Astrocyte (in vitro differentiated cells and primary cell): ENCODE data around the gene CTAGE15.
"Not testable (repeated sequence)": the region's sequence is repeated elsewhere in the genome, so short reads cannot be mapped to it uniquely, and the experiment has no call there.

Source experiments
- EZH2 ChIP-seq: IDR thresholded peaks from 2 replicates; pipeline ENCODE4 v1.6.1; 2012; ENCODE audit warnings: mild to moderate bottlenecking, low read length, inconsistent platforms; ENCODE audit not compliant: insufficient read depth
- TF ChIP-seq, protein P1 (sequence below): IDR thresholded peaks from 2 replicates; pipeline ENCODE4 v1.5.1; 2011; ENCODE audit warnings: low read depth, mild to moderate bottlenecking, inconsistent platforms, low read length, moderate library complexity; ENCODE audit not compliant: insufficient read depth

GRCh38 chr7:143531932-143532331 is 39.7 kb upstream of the CTAGE15 start:
- TF ChIP-seq, protein P1, sequence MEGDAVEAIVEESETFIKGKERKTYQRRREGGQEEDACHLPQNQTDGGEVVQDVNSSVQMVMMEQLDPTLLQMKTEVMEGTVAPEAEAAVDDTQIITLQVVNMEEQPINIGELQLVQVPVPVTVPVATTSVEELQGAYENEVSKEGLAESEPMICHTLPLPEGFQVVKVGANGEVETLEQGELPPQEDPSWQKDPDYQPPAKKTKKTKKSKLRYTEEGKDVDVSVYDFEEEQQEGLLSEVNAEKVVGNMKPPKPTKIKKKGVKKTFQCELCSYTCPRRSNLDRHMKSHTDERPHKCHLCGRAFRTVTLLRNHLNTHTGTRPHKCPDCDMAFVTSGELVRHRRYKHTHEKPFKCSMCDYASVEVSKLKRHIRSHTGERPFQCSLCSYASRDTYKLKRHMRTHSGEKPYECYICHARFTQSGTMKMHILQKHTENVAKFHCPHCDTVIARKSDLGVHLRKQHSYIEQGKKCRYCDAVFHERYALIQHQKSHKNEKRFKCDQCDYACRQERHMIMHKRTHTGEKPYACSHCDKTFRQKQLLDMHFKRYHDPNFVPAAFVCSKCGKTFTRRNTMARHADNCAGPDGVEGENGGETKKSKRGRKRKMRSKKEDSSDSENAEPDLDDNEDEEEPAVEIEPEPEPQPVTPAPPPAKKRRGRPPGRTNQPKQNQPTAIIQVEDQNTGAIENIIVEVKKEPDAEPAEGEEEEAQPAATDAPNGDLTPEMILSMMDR: not testable (repeated sequence)
- TF ChIP-seq EZH2: not testable (repeated sequence)
